DMS114 treated with DMSO at 0.1 percent for 48 hours (cell line): ENCODE data around the gene COTL1.

Source experiments
- DNase-seq: peaks from one replicate; lab custom pipeline; 2025; ENCODE audit not compliant: unreplicated experiment; lab: John Stamatoyannopoulos, UW

The COTL1 gene

DNA sequence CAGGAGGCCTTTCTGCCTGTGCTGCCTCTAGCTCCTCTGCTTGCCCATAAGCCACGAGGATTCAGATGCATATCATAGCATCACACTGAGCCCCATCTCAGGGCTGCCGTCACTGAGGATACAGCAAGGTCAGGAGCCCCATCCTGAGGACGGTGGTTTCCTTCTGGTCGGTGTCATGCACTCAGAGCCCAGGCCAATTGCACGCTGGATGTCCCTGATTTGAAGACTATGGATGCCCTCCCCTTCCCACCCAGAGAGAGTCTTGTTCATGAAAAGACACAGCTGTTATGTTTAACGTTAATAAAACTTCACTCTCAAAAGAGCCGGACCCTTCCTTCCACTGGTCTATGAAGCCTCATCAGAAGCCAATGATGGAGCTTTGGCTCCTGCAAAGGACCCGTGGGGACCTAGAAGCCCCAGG is 19.9 kb downstream of the COTL1 start:
- no peak for DNase-seq

- no peak for DNase-seq
Measured at GRCh38 chr16:84597528-84597896, 20.4 kb downstream of the COTL1 start.

- no peak for DNase-seq
Measured at GRCh38 chr16:84596801-84597527, 20.9 kb downstream of the COTL1 start.

DNA sequence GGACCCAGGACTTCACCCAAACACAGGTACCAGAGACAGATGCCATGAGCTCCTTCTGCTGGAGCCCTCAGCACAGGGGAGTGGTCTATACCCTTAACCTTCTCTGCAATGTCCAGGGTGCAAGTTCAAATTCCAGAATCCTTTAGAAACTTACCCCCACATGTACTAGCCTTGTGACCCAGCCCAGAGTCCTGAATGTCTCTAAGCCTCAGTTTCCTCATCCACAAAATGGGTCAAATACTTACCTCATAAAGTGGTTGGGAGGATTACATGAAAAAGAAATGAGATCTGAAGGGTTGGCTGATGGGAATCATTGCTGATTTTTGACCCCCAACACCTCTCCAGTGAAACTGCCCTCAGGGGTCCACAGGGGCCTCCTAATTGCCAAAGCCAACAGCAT is 21.7 kb downstream of the COTL1 start:
- no peak for DNase-seq

- DNase-seq: no peak
Measured at GRCh38 chr16:84595052-84595481, 22.8 kb downstream of the COTL1 start.

GRCh38 chr16:84594725-84595038 is 23.2 kb downstream of the COTL1 start:
- no peak for DNase-seq

DNA sequence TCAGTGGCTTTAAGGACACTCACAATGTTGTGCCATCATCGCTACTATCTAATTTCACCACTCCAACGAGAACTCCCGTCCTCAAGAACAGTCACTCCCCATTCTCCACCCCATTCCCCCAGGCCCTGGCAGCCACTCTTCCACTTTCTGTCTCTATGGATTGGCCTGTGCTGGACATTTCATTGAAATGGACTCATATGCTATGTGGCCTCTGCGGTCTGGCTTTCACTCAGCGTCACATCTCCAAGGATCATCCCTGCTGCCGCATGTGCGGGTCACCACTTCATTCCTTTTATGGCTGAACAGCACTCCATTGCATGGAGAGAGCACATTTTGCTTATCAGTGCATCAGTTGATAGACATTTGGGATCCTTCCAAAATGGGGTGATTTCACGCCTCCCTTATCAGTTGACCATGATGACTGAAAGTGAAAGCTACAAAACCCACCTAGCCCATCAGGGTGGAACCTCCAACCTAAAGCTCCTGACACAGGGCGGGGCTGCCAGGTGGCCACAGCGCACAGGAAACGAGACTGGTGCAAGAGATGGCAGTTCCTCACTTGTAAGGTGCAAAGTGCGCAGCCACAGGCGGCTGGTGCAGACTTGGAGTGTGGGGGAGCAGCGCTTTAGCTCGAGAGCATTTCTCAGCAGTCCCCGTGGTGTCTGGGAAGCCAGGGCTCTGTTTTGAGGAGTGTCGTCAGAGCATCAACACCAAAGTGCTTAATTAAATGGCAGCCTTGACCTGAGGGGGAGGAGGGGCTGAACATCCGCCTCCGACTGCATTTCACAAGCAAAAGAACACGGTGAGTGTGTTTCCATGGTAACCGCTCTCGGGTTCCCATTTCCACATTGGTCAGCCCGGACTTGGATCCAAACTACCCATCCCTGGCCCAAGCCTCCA is 23.8 kb downstream of the COTL1 start:
- no peak for DNase-seq

GRCh38 chr16:84592718-84593117 is 25.2 kb downstream of the COTL1 start:
- no peak for DNase-seq

- DNase-seq: no peak
Measured at GRCh38 chr16:84589975-84590719, 27.7 kb downstream of the COTL1 start.

DNA sequence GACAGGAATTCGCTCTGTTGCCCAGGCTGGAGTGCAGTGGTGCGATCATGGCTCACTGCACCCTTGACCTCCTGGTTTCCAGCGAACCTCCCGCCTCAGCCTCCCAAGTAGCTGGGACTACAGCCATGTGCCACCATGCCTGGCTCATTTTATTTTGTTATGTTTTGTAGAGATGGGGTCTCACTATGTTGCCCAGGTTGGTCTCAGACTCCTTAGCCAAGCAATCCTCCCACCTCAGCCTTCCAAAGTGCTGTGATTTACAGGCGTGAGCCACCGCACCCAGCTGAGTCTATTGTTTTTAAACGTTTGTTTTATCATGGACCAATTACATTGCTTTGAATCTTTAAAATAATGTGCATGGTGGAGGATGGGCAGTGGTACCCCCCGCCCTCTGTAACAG is 28.9 kb downstream of the COTL1 start:
- no peak for DNase-seq

- peak; percentile 23 for DNase-seq
Measured at GRCh38 chr16:84585886-84586285, 32.0 kb downstream of the COTL1 start.

- no peak for DNase-seq
Measured at GRCh38 chr16:84585467-84585866, 32.4 kb downstream of the COTL1 start.

DNA sequence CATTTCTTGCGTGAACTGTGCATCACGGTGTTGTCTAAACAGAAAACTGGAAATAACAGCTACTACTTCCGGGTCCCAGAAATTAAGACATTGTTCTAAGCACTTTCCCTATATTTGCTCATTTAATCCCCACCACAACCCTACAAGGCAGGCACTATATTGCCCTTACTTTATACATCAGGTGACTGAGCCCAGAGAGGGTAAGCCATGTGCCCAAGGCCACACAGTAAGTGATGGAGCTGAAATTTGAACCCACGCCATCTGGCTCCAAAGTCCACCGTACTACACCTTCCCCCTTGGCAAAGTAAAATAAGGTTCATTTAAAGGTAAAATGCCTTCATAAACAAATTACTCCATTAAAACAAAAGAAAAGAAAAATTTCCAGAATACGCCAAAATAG is 33.2 kb downstream of the COTL1 start:
- no peak for DNase-seq

DNA sequence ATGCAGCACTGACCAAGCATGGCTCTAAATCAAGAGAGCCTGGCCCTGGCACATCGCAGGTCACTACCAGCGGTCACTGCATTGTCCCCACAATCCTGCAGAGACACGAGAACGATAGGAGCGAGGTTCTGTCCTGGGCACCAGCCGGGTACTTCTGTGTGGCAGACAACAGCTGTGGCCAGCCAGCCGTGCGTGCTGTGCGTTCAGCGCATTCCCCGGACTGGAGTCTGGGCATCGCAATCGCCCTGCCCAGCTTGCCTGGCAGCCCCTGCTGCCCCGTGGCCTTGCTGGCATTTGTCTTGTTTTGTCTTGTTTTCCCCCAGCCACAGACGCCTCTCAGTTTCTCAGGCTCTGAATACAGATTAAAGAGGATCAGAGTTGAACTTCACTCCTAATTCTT is 33.9 kb downstream of the COTL1 start:
- no peak for DNase-seq

- no peak for DNase-seq
Measured at GRCh38 chr16:84582958-84583516, 34.8 kb downstream of the COTL1 start.

DNA sequence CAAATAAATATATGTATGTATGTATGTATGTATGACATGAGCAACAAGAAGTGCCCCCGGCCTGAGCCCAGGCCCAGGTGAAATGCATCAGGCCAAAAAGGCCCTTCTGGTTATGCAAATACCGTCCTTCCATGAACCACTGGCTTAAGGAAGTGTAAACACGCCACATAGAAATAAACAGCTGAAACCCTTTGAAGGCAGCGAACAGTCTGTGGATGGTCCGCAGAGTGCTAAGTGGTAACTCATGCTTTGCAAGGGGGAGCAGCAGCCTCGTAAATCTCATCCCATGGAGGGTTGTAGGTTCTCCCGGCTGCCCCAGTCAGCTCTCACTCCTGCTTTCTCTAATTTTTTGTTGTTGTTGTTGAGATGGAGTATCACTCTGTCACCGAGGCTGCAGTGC is 36.7 kb downstream of the COTL1 start:
- no peak for DNase-seq

GRCh38 chr16:84579936-84580335 is 37.9 kb downstream of the COTL1 start:
- no peak for DNase-seq

GRCh38 chr16:84578538-84579126 is 39.2 kb downstream of the COTL1 start:
- no peak for DNase-seq

DNA sequence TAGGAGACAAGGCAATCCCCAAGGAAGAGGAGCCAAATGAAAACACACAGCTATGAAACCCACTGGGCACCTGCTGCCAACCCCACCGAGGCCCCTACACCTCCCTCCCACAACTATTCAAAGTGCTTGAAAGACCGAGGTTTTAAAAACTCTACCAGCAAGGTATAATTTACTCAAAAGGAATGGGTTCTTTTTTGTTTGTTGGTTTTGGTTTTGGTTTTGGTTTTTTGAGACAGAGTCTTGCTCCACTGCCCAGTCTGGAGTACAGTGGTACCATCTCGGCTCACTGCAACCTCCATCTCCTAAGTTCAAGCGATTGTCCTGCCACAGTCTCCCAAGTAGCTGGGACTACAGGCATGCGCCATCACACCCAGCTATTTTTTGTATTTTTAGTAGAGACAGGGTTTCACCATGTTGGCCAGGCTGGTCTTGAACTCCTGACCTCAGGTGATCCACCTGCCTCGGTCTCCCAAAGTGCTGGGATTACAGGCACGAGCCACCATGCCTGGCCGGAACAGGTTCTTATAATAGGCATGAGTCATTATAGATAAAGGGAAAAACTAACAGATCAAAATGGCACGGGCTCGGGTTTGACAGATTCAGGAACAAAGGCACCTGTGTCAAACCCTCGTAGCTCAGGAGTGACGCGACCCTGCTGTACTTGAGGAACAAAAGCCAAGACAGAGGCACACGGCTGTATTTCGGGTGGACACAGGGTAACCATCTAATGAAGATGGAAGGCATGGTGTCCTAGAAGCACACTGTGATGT is 40.7 kb downstream of the COTL1 start:
- DNase-seq: no peak

- no peak for DNase-seq
Measured at GRCh38 chr16:84575914-84576313, 42.0 kb downstream of the COTL1 start.
